Superior temporal gyrus (tissue), 1 donor: Measurements from ENCODE around the gene LEKR1.
A peak's percentile ranks its signal among the peaks of the same experiment; 100 is the strongest.

Source experiments
- DNase-seq: peaks from one replicate; pipeline ENCODE4 v3.0.0-alpha.2; 2016; ENCODE audit errors: extremely low spot score

LEKR1 gene

DNA sequence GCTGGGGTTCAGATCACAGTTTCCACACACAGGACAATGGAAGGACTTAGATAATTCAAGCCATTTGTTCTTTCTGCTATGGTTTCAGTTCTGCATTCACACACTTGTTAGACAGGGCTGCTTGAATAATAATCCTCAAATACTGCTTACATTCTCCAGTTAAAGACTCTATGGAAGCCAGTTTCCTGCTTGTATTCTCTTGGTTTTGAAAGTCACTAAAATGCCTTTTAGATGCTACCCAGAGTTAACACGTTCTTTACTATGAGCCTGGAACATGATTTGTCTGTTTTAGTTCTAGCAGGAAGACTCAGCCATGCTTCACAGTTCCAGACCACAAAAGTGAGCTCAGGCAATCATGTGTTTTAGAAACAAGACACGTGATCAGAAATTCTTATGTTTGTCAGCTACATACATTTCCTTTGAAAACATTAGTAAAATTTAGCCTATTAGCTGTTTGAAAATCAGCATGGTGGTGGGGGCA, 152.4 kb downstream of the LEKR1 start:
- DNase-seq: peak; percentile 51

DNA sequence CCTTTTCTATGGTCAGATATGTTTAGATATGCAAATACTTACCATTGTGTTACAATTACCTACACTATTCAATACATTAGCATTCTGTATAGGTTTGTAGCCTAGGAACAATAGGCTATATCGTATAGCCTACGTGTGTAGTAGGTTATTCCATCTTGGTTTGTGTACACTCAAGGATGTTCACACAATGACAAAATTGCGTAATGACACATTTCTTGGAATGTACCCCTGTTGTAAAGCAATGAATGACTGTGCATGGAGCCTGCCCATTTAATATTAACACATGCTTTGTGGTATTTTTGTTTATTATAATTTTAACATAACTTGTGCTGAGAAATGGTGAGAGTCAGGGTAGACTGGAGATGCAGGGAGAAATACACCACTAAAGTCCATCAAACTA, 154.9 kb downstream of the LEKR1 start:
- DNase-seq: no peak

DNA sequence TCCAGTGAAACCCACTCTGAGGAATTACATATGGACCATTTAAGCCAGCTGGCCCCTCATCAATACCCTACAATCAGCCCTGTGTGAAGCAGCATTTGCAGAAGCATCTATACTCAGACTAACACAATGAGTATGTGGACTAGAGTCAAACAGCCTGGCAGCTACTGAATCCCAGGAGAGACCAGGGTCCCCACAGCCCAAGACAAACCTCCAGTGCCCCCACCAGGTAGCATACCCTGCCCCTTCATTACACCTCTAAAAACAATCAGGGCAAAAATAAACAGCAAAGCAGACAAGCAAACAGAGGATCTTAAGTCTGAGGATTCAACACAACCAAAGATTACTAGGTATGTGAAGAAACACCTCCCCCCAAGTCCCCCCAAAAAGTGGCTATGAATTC, 157.4 kb downstream of the LEKR1 start:
- no peak for DNase-seq

DNA sequence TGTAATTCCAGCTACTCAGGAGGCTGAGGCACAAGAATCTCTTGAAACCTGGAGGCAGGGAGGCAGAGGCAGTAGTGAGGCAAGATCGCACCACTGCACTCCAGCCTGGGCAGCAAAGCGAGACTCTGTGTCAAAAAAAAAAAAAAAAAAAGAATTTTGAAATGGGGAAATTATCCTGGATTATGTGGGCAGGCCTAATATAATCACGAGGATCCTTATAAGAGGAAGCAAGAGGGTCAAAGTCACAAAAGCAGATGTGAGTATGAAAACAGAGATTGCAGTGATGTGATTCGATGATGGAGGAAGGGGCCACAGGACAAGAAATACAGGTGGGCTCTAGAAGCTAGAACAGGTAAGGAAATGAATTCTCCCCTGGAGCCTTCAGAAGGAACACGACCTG, 159.6 kb downstream of the LEKR1 start:
- DNase-seq: no peak

DNA sequence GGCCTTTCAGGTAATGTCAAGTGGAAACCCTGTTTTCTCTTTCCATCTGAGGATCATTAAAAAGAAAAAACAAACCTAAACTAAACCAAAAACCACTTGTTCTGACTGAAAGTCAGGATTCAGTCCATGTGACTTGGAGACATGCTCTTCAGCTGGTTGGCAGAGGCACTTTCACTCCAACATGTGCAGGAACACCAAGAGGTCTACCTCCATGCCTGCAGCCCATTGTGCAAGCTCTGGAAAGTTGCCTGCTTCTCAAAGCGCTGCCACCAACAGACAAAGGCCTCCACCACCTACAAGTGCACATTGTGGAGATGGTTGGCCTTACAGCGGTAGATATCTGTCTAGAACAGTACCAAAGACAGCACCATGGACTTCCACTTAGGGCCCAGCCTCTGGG, 161.8 kb downstream of the LEKR1 start:
- DNase-seq: no peak

DNA sequence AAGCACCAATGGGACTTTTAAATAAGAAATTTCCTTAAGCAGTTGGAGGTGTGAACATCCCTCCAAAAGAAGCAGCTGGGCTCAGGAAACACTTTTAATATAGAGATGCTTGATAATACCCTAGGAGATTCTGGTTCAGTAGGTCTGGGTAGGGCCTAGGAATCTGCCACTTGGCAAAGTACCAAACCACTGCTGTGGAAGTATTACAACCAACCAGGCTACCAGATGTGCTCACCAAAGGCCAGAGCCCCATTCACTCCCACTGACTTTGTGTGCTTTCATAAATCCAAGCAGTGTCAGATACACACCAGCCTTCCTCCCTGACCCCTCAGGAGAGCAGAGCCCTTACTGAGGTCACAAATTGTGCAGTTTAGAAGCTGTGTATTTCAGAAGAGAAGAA, 171.2 kb downstream of the LEKR1 start:
- DNase-seq: no peak

DNA sequence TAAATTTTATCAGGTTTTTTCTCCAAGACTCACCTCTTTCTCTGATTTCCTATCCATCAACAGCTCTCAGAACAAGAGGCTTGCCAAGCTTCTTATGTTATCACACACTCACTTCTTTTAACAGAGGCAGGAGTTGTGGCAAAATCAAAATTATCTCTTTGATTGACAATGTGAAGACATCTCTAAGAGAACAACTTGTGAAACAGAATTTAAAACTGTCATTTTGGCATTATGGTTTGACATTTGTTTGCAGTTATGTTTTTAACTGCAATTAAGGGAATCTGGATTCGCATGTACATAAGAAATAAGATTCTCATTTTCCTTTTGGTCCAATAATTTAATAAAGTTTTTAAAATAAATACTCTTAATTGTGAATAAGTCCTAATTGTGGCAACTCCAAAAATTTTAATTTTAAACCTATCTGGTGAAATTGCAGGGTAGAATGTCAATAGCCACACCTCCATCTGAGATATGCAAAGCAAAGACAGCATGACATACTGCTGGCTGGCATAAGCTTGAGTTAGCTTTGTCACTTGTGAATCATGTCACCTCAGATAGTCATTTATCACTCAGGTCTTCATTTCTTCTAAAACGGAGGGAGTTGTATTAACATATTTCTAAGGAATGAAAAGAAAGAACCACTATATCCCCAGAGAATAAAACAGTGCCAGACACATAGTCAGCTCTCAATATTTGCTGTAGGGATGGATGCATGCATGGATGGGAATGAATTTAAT, 175.2 kb downstream of the LEKR1 start:
- no peak for DNase-seq

DNA sequence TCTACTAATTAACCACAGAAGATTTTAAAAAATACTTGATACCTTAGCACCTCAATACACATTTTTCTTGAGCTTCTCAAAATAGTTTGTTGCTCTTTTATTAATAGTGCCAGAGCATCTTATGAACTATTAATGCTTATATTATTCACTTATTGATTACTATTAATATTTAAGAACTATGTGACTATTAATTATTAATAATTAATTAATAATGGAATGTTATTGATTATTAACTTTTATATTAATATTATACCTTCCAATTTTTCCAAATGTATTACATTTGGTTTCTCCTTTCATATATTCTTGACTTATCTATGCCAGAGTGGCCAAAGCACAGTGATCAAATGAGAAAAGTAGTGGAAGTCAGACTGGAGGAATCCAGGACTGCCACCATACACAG, 195.5 kb downstream of the LEKR1 start:
- no peak for DNase-seq

DNA sequence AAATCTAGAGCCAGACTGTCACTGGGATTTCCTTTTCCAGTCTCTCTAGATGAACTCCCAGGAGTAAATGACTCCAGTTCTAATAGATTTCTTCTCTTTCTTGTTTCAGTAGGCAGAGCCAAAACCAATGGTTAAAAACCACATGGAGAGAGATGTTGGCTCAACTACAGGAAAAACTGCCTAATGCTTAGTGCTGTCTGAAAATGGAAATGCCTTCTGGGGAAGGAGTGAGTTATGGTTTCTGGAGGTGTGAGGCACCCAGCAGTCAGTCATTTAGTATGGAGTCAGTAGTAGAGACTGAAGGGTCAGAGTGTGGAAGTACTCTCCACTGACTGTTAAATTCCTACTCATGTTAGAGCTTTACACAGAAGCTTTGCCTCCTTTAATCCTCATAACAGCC, 197.1 kb downstream of the LEKR1 start:
- DNase-seq: no peak

DNA sequence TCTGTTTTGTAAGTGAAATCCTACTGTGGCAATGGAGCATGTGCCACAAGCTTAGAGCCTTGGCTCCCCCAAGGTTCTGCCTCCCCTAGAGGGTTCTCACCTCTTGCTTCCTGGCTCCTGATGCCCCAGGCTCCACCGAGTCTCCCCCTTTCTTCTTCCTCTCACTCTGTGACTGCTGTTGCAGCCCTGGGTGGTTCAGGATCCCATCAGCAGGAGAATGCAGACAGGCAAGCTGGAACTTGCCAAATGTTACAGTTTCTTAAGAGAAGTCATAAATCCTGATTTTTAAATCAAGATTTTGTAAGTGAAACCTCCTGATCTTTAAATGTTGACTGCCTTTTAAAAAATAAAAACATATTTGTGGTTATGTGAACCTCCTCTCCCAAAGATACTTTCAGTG, 199.9 kb downstream of the LEKR1 start:
- no peak for DNase-seq

DNA sequence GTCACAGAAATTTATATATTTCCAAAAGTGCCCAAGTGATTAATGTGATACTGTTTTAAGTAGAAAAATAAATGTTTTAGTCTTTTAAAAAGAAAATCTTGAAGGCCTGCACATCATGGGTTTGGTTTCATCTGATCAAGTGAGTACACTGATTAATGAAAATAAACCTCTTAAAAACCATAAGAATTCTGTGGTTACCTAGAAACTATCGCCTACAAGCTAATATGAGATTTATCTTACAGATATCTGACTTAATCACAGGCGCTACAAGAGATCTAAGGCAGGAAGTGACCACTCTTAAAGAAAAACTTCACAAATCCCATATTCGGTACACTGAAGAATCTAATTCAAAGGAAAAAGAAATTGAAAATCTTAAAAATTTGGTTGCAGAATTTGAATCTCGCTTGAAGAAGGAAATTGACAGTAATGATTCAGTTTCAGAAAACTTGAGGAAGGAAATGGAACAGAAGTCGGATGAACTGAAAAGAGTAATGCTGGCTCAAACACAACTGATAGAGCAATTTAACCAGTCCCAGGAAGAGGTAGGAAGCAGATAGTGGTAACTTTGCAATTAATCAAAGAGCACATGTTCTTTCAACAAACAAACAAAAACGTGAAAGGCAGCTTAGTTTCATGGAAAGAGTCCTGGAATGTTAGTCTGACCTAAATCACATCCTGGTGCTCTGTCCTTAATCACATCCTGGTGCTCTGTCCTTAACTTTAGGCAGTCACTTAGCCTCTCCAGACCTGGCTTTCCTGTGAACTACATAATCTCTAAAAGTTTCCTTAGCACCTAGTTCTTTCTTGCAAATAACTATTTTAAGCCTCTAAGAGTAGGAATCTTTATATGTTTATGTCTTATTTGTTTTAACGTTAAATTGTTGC, 201.9 kb downstream of the LEKR1 start:
- DNase-seq: no peak

DNA sequence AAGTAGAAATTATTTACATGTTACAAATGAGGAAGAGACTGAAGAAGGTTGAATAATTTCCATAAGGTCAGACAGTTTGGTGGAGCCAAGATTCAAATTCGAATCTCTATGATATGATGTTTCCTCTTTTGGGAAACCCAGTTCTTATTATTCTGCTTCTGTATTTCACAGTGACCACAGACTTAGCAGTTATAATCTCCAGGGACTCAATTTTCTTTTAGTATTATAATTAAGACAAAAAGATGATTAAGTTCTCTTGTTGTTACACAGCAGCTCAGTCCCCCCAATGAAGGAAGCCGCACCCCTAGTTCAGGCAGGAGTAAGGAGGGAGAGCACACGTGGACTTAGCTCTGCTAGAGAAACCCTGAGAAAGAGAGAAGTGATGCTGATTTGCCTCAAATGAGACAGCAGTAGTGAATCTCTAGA, 203.2 kb downstream of the LEKR1 start:
- no peak for DNase-seq

DNA sequence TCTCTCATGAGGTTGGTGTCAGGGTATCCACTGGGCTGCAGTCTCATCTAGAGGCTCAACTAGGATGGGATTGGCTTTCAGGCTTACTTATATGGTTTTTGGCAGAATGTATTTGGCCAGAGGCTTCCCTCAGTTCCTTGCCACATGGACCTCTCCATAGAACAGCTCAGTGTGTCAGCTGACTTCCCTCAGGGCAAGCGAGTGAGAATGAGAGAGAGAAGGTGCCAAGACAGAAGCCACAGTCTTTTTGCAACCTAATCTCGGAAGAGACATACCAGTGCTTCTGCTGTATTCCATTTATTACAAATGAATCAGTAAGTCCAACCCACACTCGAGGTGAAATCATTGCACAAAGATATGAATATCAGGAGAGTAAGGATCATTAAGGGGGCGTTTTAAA, 204.6 kb downstream of the LEKR1 start:
- no peak for DNase-seq

DNA sequence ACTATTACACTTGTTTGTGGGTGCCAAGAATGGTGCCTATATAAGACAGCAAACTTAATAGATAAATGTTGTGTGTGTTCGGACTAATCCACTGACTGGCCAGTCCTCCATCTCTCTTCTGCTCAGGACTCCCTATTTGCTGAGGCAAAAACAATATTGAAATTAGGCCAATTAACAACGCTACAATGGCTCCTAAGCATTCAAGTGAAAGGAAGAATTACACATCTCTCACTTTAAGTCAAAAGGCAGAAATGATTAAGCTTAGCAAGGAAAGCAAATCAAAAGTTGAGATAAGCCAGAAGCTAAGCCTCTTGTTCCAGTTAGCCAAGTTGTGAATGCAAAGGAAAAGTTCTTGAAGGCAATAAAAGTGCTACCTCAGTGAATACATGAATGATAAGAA, 206.8 kb downstream of the LEKR1 start:
- no peak for DNase-seq

DNA sequence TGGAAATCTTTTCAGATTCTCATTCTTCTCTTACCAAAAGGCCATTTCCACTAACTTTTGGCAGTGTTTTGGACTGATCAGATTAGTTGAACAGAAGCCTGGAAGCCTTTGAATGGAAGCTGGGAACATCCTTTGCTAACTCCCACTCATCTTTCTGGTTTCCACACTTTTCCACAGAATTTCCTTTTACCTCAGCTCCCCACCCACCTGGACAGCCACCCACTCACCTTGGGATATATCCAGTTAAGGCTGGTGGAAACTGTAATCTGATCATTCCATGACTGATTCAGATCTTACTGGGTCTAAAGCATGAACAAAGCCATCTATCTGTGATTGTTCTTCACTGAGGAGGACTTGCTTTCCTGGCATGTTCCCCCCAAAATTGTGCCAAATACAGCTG, 214.3 kb downstream of the LEKR1 start:
- DNase-seq: peak; percentile 34

DNA sequence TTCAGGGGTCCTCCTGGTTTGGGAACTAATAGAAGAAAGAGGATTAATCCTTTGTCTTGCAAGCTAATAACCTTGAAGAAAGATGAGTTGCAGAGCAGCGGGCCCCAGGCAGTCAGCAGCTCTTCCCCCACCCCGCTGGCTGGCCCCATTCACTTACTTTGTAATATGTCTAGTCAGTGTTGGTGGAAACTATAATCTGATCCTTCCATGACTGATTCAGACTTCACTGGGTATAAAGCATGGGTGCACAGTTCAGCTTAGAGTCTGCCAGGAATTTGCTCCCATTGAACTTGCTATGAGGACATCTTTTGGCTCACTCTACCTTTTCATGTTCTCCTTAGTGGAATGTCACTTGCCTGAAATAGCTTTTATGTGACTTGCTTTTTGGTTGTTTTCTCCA, 216.1 kb downstream of the LEKR1 start:
- DNase-seq: no peak

DNA sequence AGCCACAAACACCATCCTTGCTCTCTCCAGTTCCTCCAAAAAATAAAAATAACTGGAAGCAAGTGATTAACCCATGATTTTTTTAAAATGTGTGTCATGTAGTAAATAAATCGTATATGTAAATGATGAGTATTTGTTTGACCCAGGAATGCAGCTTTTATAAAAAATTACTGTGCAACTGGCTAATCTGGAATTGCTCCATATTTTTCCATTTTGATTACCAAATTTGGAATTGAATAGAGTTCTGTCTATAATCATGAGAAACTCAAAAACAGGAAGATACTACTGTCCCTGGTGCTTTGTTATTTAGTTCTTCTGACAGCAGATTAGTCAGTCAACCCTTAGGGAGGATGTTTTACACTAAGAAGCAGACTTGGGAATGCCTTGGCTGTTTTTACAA, 217.6 kb downstream of the LEKR1 start:
- no peak for DNase-seq

DNA sequence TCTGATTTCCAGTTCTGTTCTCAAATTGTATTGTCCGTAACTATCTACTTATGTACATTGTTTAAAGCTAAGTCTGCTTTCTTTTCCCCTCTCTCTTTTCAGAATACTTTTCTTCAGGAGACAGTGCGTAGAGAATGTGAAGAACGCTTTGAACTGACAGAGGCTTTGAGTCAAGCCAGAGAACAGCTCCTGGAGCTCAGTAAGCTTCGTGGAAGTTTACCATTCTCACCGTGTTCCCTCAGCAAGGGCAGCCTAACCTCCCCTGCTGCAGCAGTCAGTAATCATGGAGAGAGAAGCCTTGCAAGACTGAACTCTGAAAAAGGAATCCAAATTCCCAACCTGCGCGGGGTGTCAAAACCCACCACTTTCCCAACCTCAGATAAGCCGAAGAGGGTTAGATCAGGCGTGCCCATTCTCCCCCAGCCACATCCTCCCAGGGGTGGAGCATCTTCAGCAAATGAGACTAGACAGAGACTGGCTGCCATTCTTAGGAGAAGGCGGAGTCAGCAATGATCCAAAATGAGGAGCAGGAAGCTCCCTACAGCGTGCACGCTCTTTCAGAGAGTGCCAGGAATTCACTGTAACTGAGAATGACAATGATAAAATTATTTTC, 219.2 kb downstream of the LEKR1 start:
- DNase-seq: no peak

DNA sequence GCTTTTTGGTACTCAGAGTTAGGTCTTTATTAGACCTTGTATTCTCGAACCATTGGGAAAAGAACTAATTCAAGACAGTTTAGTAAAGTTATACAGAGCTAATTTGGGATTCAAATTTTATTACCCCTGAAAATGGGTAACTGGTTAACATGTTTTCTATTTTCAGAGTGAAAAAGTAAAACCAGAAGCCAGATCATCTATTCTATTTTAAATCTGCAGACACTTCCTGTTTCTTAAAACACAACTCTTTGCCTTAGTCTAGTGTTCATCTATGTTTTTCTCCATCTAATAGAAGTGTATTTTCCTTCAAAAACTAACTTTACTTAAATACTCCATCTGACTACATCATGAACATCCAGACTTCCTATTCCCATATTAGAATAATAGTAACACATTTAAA, 220.4 kb downstream of the LEKR1 start:
- no peak for DNase-seq

DNA sequence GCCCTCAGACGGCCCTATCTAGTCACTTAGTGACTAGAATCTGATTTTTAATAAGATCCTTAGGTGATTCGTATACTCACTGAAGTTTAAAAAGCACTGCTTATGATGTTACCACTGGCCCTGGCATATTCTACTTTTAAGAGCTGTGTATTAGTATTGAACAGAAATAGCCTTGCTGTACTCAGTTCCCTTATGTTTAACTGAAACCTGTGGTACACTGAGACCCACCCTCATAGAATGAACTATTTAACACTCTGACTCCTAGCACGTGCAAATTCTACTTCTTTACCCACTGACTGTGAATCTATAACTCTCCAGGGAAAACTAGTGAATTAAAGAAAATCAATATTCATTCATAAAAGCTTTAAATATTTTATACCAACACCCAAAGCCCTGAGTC, 224.9 kb downstream of the LEKR1 start:
- no peak for DNase-seq

DNA sequence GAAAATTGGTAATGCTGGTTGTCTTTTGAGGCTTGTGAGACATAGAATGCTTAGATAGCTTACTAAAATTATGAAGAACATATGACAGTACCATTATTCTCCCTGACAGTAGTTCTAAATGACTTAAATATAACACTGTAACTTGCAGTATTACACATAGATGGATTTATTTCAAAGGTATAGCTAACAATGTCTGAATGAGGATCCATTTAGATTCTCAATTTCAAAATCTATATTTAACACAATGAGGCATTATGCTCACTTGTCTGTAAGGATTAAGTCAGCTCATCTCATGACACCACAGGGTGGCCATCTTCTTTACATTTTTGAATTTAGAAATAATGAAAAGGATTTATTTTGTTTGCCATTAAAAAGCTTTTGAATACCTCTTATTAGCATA, 225.4 kb downstream of the LEKR1 start:
- no peak for DNase-seq

DNA sequence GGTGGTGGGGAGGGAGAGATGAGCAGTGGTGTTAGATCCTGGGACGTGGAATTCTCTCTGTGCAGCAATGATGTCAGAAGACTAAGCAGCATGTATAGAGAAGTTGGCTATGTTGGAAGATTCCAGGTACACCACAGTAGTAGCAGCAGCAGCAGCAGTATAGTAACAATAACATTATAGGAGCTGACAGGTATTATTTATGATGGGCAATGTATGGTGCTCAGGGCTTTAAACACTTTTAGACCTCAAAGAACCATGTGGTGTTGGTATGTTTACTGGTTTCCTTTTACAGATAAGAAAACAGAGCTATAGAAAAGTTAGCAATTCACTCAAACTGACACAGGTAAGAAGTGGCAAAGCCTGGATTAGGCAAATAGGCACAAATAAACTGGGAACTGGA, 229.9 kb downstream of the LEKR1 start:
- DNase-seq: no peak
